Omental fat pad (tissue), 4 donors: ENCODE results near the gene YTHDF2. TPM values are rescaled to one million over a fixed set of nuclear protein-coding genes. Genes with fewer than 3 reads are reported as not detected.
"Not testable (repeated sequence)": the region's sequence is repeated elsewhere in the genome, so short reads cannot be mapped to it uniquely, and the experiment has no call there.

Source experiments
- ATAC-seq: fragments of 150-250 bp; one replicate; pipeline ENCODE4 v1.9.1; 2016; ENCODE audit warnings: mild to moderate bottlenecking, moderate library complexity; ENCODE audit not compliant: low FRiP score
- DNase-seq: peaks from one replicate; pipeline ENCODE4 v3.0.0-alpha.2; 2019; ENCODE audit warnings: low spot score
- CTCF ChIP-seq, 3 donors: fragments of 450-650 bp; IDR thresholded peaks; one replicate each; pipeline ENCODE4 v1.5.1; 2016 to 2017; ENCODE audit warnings: antibody characterized with exemption in 3 of 3, mild to moderate bottlenecking in 3 of 3, moderate library complexity in 2 of 3
- total RNA-seq, 4 donors: library from RNA; depleted of rRNA; stranded (reverse); fragments of >200 nt; gene quantifications; one replicate each; pipeline ENCODE4 v1.1.0, GENCODE V29; 2016

The YTHDF2 gene
- total RNA-seq, 4 donors from 2014 or later: 43.8 to 88.4 (median 56.4) TPM

GRCh38 chr1:28790377-28791035 is 53.8 kb downstream of the YTHDF2 start:
- ATAC-seq (no peak), DNase-seq (no peak)

GRCh38 chr1:28791929-28792328 is 55.2 kb downstream of the YTHDF2 start:
- not testable (repeated sequence) for ATAC-seq, DNase-seq

More at GRCh38 chr1:28790377-28791035, 53.8 kb downstream of the YTHDF2 start:
- no peak for TF ChIP-seq CTCF (IDR thresholded peaks at IDR 0.05)

GRCh38 chr1:28792644-28793121 is 55.9 kb downstream of the YTHDF2 start:
- no peak for DNase-seq
- TF ChIP-seq CTCF (IDR thresholded peaks at IDR 0.05): no peak
- no peak for ATAC-seq

GRCh38 chr1:28794582-28794981 is 57.8 kb downstream of the YTHDF2 start:
- ATAC-seq, DNase-seq: not testable (repeated sequence)

- no peak for TF ChIP-seq CTCF (IDR thresholded peaks at IDR 0.05)
- DNase-seq: no peak
- no peak for ATAC-seq
These were observed 59.8 kb downstream of the YTHDF2 start for GRCh38 chr1:28796352-28797211.

GRCh38 chr1:28800324-28800723 is 63.6 kb downstream of the YTHDF2 start:
- DNase-seq (no peak), ATAC-seq (no peak)
- no peak for TF ChIP-seq CTCF (IDR thresholded peaks at IDR 0.05)

GRCh38 chr1:28801461-28801860 is 64.7 kb downstream of the YTHDF2 start:
- no peak for DNase-seq
- ATAC-seq: no peak
- TF ChIP-seq CTCF (IDR thresholded peaks at IDR 0.05): no peak

GRCh38 chr1:28803051-28803450 is 66.3 kb downstream of the YTHDF2 start:
- no peak for DNase-seq
- ATAC-seq: no peak
- TF ChIP-seq CTCF (IDR thresholded peaks at IDR 0.05): no peak
